Esophagus muscularis mucosa (tissue), 4 donors: ENCODE data around the gene GNLY.

ENCODE experiments used
- EP300 ChIP-seq: sonication (generic); formaldehyde crosslinking; IDR thresholded peaks from one replicate; pipeline ENCODE4 v1.6.1; 2017; ENCODE audit warnings: antibody characterized with exemption
- POLR2A ChIP-seq: fragments of 450-650 bp; IDR thresholded peaks from one replicate; pipeline ENCODE4 v1.6.1; 2017; ENCODE audit warnings: antibody characterized with exemption, moderate library complexity, mild to moderate bottlenecking, low read depth
- POLR2AphosphoS5 ChIP-seq, 2 donors: sonication (generic); formaldehyde crosslinking; IDR thresholded peaks; one replicate each; pipeline ENCODE4 v1.6.1; 2017; ENCODE audit warnings: antibody characterized with exemption in 2 of 2
- TF ChIP-seq, protein P1 (sequence below), 3 experiments: fragments of 200-600 bp in 2 of 3; fragments of 450-650 bp in 1 of 3; sonication (generic) in 2 of 3; IDR thresholded peaks; one replicate each; pipeline ENCODE4 v1.5.1; 2017 to 2019; ENCODE audit warnings: antibody characterized with exemption in 3 of 3, mild to moderate bottlenecking in 2 of 3, moderate library complexity in 1 of 3

DNA sequence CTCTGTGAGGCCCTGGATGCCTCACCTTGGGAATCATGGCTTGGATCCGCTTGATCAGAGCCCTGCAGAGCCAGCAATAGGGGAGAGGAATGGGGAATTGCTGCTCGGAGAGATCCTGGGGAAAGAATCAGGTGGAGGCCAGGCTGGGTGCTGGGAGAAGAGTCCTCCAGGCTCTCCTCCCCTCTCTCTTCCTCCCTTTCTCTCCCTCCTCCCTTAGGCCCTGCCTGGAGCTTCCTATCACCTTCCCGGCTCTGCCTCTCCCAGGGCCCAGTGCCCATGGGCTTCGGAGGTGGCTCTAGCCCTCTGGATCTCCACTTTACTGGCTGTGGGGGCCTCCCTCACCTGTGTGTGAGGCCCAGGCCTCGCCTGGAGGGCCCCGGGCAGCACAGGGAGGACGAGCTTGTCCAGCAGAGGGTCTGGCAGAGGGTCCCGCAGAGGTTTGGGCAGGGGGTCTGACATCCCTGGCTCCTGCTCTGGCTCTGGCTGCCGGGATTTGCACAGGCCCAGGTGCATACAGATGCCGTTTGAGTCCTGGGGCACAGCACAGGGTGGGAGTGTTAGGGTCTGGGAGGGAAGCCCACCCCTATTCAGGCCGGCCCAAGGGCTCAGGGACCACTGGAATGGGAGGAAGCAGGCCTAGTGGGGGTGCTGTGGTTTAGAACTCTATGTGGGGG is 28.8 kb upstream of the GNLY start:
- TF ChIP-seq, protein P1, sequence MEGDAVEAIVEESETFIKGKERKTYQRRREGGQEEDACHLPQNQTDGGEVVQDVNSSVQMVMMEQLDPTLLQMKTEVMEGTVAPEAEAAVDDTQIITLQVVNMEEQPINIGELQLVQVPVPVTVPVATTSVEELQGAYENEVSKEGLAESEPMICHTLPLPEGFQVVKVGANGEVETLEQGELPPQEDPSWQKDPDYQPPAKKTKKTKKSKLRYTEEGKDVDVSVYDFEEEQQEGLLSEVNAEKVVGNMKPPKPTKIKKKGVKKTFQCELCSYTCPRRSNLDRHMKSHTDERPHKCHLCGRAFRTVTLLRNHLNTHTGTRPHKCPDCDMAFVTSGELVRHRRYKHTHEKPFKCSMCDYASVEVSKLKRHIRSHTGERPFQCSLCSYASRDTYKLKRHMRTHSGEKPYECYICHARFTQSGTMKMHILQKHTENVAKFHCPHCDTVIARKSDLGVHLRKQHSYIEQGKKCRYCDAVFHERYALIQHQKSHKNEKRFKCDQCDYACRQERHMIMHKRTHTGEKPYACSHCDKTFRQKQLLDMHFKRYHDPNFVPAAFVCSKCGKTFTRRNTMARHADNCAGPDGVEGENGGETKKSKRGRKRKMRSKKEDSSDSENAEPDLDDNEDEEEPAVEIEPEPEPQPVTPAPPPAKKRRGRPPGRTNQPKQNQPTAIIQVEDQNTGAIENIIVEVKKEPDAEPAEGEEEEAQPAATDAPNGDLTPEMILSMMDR (IDR thresholded peaks at IDR 0.05), result no peak
- TF ChIP-seq POLR2A (no peak), POLR2AphosphoS5 (IDR thresholded peaks at IDR 0.05) (no peak), EP300 (no peak)
